Suprapubic skin (tissue), 3 donors: ENCODE results near the gene HYKK.

Experiments
- CTCF ChIP-seq, 2 donors: fragments of 200-600 bp in 1 of 2; fragments of 450-650 bp in 1 of 2; sonication (generic) in 1 of 2; IDR thresholded peaks; one replicate each; pipeline ENCODE4 v1.5.1; 2016 to 2019; ENCODE audit warnings: antibody characterized with exemption in 2 of 2, mild to moderate bottlenecking in 1 of 2, moderate library complexity in 1 of 2
- EP300 ChIP-seq: sonication (generic); formaldehyde crosslinking; IDR thresholded peaks from one replicate; pipeline ENCODE4 v1.6.1; 2017; ENCODE audit warnings: antibody characterized with exemption

GRCh38 chr15:78571382-78571781 lies 64.0 kb downstream of the HYKK start:
- no peak for TF ChIP-seq EP300
- no peak for TF ChIP-seq CTCF (IDR thresholded peaks at IDR 0.05)
